PFSK-1 (cell line): Measurements from ENCODE around the gene RBM47.

Experiments used
- POLR2AphosphoS5 ChIP-seq: IDR thresholded peaks from 2 replicates; pipeline ENCODE4 v1.6.1; 2012; ENCODE audit warnings: low read depth, mild to moderate bottlenecking, control low read depth, low read length, moderate library complexity
- SIN3A ChIP-seq: IDR thresholded peaks from 2 replicates; pipeline ENCODE4 v1.6.1; 2012; ENCODE audit warnings: mild to moderate bottlenecking, low read length, moderate library complexity, borderline replicate concordance; ENCODE audit not compliant: insufficient read depth
- TAF1 ChIP-seq: IDR thresholded peaks from 2 replicates; pipeline ENCODE4 v1.6.1; 2012; ENCODE audit warnings: low read length, control low read depth, borderline replicate concordance; ENCODE audit not compliant: insufficient read depth
- TF ChIP-seq, protein P1 (sequence below), 2 experiments: IDR thresholded peaks; 2 replicates each; pipeline versions ENCODE4 v1.6.1 to v1.8.0; 2011 to 2012; ENCODE audit warnings: low read depth in 2 of 2, low read length in 2 of 2, control low read depth in 1 of 2, inconsistent platforms in 1 of 2, mild to moderate bottlenecking in 1 of 2, moderate library complexity in 1 of 2; ENCODE audit not compliant: insufficient read depth in 1 of 2

DNA sequence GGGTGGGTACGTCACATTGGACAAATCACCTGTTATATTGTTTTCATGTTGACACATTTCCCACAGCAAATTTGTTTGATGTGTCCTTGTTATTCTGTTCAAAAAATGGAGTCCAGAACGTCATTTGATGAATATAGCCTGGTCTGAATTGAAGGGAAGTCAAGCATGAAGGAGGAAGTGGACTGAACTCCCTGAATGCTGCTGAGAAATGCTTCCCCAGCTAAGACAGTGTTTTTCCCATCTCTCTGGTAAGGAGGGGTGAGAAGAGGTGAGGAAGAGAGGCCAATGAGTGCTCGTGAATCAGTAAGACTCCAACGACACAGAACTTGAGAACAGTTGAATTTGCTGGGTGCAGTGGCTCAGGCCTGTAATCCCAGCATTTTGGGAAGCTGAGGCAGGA, 127.4 kb downstream of the RBM47 start:
- TF ChIP-seq SIN3A, result no peak
- no peak for TF ChIP-seq POLR2AphosphoS5
- TF ChIP-seq, protein P1, sequence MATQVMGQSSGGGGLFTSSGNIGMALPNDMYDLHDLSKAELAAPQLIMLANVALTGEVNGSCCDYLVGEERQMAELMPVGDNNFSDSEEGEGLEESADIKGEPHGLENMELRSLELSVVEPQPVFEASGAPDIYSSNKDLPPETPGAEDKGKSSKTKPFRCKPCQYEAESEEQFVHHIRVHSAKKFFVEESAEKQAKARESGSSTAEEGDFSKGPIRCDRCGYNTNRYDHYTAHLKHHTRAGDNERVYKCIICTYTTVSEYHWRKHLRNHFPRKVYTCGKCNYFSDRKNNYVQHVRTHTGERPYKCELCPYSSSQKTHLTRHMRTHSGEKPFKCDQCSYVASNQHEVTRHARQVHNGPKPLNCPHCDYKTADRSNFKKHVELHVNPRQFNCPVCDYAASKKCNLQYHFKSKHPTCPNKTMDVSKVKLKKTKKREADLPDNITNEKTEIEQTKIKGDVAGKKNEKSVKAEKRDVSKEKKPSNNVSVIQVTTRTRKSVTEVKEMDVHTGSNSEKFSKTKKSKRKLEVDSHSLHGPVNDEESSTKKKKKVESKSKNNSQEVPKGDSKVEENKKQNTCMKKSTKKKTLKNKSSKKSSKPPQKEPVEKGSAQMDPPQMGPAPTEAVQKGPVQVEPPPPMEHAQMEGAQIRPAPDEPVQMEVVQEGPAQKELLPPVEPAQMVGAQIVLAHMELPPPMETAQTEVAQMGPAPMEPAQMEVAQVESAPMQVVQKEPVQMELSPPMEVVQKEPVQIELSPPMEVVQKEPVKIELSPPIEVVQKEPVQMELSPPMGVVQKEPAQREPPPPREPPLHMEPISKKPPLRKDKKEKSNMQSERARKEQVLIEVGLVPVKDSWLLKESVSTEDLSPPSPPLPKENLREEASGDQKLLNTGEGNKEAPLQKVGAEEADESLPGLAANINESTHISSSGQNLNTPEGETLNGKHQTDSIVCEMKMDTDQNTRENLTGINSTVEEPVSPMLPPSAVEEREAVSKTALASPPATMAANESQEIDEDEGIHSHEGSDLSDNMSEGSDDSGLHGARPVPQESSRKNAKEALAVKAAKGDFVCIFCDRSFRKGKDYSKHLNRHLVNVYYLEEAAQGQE (IDR thresholded peaks at IDR 0.05; ENCODE audit: insufficient read depth in 1 of 2, low read depth in 2 of 2, low read length in 2 of 2), result no peak
- TF ChIP-seq TAF1, result no peak
